T follicular helper cell (primary cell): ENCODE results near the gene PBX1.
"Not testable (repeated sequence)": the region's sequence is repeated elsewhere in the genome, so short reads cannot be mapped to it uniquely, and the experiment has no call there.

Experiments used
- DNase-seq: peaks from one replicate; pipeline ENCODE4 v3.0.0-alpha.2; 2020; ENCODE audit warnings: low read depth

Gene PBX1

GRCh38 chr1:164590592-164590991 is 31.6 kb downstream of the PBX1 start:
- no peak for DNase-seq

DNA sequence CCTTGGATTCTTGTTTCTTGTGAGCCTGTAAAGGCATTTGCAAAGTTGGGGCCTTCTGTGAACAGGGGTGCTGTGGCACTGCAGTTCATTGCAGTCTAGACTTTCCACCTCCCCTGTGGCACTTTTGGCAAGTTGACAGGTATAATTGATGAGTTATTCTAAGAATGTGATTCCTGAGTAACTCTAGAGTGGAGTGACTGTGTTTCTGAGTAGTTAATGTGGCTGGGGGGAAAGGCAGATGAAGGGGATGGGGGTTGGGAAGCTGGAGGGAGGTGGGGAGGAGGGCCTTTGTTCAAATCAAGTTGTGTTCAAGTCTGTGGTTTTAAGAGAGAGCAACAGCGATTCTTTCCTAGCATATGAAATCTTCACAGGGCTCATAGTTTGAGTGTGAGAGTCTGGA is 32.9 kb downstream of the PBX1 start:
- no peak for DNase-seq

DNA sequence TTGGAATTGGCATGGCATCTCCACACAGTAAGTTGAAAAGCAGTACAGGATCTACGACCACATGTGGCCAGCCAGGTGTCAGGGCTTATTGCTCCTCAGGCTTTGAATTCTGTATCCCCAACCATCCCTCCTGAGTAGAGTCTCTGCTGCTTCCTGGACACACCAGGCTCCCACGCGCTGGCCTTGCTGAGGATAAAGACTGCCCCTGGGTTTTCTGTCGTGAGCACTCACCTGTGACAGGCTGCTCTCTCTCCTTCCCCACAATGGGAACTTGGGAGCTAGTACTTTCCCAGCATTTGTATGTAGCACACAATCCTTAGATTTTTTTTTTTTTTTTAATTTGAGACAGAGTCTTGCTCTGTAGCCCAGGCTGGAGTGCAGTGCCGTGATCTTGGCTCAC is 33.6 kb downstream of the PBX1 start:
- no peak for DNase-seq

- DNase-seq, result no peak
Observed at GRCh38 chr1:164595212-164595611, 36.2 kb downstream of the PBX1 start.

- no peak for DNase-seq
Observed at GRCh38 chr1:164596172-164596571, 37.2 kb downstream of the PBX1 start.

GRCh38 chr1:164598719-164599118 is 39.7 kb downstream of the PBX1 start:
- DNase-seq, result no peak

- no peak for DNase-seq
Observed at GRCh38 chr1:164599272-164599671, 40.3 kb downstream of the PBX1 start.

DNA sequence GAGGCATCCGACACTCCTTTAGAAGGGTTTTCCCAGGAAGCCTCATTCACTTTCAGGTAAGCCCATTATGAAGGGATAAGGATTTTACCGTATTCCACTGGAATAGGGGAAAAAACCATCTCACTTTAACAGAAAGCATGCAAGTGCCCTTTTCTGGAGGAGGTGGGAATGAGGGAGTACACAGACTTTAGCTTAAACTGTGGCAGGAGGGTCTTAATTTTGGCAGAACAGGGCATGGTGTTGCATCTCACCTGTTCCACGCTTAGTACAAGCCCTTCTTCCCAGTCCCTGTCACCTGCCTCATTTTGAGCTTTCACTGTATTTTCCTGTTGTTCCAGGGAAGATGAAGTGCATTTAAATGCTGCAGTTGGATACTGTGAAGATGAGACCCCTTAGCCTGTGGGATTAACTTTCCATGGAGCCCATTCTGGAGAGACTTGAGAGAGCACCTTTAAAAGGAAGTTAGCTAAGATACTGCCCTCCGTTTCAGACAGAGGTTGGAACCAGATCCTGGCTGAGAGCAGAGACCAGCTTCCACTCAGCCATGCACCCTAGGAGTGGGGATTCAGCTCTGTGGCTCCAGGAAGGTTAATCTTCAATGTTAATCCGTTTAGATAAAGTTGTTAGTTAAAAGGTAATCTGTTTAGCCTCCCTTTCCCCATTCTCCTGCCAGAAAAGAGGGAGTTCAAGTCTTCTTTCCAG is 42.6 kb downstream of the PBX1 start:
- DNase-seq, result no peak

DNA sequence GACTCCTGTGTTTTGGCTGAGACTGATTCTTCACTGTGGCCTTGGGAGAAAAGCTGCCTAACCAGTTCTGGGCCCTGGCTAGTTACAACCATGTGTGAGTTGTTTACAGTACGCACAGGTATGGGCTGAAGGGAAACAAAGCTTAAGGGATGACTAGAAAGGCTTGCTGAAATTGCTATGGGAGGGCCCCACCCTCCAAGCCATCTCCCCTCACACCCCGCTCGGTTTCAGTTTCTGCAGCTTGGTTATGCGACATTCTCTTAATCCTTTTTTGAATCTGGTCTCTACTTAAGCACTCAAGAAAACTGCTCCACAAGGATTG is 43.1 kb downstream of the PBX1 start:
- DNase-seq, result no peak

DNA sequence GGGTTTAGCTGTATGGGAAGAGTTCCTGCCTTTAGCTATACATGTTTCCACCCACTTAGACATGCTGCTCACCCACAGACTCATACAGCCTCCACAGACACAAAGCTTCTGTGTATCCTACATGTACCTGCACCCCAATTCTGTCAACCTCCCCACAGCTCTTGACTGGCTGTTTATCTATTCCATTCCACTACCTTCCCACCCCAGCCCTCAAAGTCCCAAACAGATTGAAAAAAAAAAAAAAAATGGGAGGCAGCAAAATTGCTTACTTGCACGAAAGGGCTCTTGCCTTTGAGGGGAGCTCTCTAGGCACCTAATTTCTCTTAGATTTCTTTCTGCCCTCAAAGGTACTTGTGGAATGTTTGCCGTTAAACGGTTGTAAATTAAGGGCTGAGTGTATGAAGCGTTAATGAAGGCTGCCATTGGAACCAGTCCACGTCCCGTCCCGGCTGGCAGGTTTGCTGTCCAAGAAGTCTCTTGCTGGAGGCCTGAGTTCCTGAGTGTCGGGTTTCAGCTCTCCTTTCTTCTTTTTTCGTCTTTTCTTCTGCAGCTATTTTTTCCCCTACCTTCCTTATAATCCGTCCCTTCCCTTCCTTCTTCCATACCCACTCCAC is 43.6 kb downstream of the PBX1 start:
- DNase-seq, result no peak

DNA sequence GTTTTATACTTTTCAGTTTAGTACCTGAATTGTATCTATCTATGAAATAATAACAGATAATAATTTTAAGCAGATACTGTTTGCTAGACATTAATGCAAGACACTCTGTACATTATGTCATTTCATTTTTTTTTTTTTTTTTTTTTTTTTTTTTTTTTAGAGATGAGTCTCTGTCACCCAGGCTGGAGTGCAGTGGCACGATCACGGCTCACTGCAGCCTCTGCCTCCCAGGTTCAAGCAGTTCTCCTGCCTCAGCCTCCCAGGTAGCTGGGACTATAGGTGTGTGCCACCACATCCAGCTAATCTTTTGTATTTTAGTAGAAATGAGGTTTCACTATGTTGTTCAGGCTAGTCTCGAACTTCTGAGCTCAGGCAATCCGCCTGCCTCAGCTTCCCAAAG is 44.8 kb downstream of the PBX1 start:
- DNase-seq, result not testable (repeated sequence)

DNA sequence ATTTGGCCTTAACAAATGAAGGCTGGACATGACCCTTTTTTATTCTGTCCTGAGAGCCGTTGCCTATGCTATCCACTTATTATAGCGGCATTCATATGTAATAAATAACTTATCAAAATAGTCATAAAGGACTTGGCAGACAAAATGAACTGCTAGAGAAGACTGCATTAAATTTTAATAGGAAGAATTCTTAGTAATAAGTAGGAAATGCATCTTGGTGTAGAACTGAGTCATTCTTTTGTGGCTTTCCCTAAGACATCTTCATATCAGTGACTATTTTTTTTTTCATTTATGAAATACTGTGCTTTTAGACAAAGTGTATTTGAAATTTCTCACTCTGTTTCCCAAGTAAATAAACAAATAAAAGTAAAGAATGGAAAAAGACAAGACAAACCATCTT is 45.6 kb downstream of the PBX1 start:
- no peak for DNase-seq

- DNase-seq, result no peak
Observed at GRCh38 chr1:164605254-164606091, 46.5 kb downstream of the PBX1 start.

DNA sequence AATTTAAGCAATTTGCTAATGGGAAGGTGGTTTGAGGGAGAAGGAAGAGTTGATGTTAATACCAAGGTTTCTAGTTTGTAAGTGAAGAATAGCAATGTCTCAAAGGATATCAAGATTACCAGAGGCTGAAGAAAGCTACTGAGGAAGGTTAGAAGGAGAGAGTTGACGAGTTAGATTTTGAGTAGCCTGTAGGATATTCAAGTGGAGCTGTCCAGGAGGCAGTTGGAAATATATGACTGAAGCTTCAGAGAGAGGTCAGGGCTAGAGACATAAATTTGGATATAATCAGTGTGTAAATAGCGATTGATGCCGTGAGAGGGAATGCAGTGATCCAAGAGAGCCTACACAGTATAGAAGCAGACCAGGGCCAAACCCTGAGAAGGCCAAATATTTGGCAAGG is 48.4 kb downstream of the PBX1 start:
- DNase-seq, result no peak

DNA sequence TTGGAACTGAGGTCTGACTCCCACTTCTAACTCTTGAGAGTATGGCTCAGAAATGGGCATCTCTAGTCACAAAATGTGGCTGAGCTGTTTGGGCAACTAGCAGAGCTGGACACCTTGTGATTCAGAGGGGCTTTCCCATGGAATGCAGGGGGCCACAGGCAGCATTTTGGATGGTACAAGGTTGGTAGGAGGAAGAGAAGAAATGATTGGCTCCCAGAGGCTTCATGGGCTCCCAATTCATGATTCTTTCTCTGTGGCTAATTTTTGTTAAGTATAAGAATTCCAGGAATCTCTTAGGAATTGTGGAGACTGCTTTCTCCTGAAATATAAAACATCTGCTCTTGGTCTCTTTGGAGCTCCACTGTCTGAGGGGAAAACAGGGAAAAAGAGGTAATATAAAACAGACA is 49.7 kb downstream of the PBX1 start:
- DNase-seq, result no peak

DNA sequence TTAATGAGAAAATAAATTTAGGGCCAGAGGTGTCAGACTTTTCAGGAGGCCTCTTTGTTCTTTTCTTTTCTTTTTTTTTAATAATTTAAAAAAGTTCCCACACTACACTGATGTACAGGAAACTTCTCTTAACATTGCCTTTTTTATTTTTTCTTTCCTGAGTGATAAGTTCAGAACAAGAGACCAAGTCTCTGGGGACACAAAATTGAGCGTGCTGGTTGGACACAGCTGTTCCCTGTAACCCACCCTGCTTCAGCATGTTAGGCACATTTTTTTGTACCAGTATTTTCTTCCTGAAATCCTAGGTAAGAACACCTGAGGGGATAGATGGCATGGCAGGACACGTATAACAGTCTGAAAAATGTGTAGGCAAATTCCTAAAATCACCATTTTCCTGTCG is 50.1 kb downstream of the PBX1 start:
- DNase-seq, result no peak

DNA sequence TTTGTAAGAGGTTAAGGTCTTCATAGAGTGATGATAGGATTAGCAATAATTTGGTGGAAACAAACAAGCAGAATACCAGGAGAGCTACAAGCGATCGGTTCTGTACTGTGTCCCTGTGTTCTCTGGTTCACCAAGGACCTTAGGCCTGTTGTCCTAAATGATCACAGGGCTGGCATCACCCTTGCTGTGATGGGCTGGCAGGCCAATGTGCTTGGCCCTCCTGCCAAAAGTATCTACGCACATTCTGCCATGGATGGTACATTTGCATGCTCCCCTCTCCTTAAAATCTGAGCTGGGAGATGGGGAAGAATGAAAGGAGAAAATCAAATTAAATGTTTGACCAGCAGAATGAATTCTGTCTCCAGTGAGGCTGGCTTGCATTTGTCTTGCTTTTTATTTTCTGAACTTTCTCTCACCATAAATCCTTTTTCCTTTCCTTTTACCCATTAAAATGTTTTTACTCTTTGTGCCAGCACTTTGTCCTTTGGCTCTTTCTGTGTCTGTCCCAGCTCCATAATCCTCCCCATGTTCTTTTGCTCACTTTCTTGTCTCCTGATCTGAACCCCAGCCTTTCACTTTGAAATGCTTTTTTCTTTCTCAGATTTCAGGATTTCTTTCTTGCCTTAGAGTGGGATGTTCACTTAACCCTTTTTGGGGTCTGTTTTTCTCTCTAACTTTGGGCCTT is 51.7 kb downstream of the PBX1 start:
- DNase-seq, result no peak

GRCh38 chr1:164611754-164612642 is 53.0 kb downstream of the PBX1 start:
- no peak for DNase-seq

- DNase-seq, result no peak
Observed at GRCh38 chr1:164613176-164613575, 54.2 kb downstream of the PBX1 start.

DNA sequence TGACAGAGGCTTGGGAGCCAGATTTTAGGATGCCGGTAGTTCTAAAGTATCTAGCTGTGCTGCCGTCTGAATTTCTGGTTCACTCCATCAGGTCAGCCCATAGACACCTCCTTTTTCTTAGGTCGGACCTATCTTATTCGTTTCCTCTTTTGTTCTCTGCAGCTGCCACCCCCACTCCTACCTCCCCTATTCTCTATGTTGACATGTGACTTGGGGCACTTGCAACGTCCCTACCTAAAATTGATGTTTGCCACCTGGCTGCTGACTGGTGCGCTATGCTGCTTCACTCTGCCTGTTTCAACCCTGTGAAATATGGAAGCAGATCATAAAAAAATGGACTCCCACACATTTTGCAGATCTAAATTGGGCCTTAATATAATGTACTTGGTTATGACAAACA is 55.3 kb downstream of the PBX1 start:
- DNase-seq, result no peak

DNA sequence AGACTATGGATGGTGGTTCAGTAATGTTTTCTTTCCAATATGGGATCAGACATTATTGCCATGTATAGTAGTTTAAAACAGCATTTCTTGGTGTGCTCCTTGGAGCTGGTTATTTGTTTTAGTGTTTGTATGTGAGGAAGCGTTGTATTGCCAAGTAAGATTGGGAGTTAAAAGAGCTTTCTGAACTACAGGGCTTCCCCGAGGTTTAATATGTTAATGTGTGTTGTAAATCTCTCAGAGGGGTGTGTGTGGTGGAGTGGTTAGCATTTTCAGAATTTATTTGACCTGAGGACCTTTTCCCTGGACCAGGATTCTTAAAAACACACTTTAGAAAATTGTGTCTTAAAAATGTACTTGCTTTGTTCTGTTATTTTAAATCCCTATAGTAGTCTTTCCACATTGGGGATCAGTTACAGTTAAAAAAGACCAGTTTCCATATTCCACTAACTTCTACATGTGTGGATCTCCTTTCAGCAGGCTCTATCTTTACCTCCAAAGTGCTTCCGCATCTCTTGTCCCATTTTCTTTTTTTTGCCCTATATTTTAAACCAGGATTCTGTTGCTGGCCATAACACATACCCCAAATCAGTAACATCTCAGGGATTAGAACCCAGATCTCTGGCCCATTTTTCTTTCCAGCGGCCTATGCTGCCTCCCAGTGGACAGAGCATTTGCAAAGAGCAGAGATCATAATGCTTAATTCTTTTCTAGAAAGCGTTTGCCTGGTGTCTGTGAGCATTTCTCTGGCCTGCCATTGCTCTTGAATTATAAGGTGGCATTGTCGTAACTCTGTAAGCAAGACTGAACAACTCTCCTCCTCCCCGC is 58.6 kb downstream of the PBX1 start:
- DNase-seq, result no peak
